PC-3 (cell line): ENCODE measurements around the gene KLK4.

ENCODE experiments used
- CTCF ChIP-seq: fragments of 300-600 bp; sonication (generic); conservative IDR thresholded peaks from 2 replicates; pipeline ENCODE4 v1.5.1; 2017; ENCODE audit warnings: antibody characterized with exemption, low read depth, mild to moderate bottlenecking, low read length
- EZH2 ChIP-seq: fragments of 300-600 bp; sonication (generic); IDR thresholded peaks from one replicate; pipeline ENCODE4 v1.6.1; 2017; ENCODE audit warnings: antibody characterized with exemption, mild to moderate bottlenecking, low read length; ENCODE audit not compliant: unreplicated experiment

DNA sequence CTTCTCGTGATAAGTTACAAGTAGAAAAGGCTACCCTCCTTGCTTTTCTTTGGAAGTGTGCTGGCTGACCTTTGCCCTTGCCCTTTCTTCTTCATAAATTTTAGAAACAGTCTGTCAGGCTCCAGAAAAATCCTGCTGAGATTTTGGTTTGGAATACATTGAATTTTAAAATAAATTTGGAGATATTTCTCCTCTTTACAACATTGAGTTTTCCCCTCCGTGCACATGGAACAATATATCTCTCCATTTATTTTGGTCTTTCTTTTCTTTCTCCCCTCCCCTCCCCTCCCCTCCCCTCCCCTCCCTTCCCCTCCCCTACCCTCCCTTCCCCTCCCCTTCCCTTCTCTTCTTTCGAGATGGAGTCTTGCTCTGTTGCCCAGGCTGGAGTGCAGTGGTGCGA, 8.6 kb downstream of the KLK4 start:
- TF ChIP-seq CTCF (no peak), EZH2 (no peak)
